ENCODE measurements around the gene GPS1.

GPS1 gene

DNA sequence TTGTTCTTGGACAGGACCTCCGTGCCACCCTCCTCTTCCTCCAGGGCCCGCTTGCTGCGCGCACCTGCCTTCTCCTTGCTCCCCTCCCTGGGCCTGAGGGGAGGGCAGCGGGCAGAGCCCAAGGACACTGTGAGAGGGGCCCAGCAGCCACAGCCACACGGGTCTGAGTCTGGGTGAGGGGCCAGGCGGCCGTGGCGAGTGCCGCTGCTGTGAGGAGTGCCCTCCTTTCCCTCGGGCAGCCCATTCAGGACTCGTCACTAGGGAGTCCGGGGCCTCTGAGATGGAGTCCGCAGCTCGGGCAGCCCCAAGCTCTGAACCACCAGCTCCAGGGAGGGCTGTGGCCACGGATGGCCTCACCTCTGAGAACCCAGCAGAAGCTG is 8.3 kb downstream of the GPS1 start:
- no peak for DNase-seq

DNA sequence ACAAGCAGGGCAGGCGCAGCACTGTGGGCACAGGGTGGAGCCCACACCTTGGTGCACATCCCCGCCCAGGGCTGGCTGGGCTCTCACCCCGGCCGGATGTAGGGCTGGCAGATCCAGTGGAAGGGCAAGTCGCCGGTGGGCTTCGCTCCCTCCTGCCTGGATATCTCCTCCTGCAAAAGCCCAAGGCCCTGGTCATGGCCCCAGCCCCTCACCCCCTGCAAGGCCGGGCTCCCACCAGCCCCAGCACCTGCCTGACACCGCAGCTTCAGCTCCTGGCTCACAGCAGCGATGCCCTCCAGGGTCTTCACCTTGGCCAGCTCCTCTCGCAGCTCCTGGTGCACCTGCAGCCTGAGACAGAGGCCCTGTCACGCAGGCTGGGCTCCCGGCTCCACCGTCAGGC is 8.9 kb downstream of the GPS1 start:
- DNase-seq: no peak

DNA sequence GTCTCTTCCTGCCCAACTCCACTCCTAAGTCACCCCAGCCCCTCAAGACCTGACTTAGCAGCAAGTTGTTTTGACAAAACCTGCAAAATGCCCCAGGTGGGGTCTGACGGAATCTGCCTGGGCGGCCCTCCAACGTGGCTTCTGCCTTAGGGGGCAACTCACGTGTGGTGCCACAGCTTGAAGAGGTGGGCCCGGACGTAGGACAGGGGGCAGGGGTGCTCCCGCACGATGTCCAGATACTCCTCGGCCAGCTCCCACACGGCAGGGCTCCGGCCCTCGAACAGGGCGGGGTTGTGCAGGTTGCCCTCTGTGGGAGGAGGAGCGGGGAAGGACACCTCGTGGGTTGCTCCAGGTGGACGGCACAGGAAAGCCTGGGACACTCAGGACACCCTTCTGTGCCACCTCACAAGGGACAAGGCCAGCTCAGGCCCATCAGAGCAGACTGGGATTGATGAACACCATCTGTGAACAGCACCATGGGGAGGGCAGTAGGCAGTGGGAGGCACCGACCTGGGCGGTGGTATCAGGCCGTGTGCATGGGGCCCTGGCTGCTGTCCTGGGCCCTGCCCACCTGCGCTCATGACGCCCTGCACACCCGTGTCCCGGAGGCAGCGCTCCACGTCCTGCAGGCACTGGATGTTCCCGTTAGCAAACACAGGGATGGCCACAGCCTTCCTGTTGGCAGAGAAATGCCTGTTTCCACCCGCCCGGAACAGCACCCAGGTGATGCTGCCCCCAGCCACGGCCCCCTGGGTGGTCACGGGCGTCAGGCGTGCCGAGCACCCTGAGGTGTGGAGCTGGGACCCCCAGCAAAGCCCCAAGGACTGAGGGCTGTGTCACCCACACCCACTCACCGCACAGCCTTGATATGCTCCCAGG is 9.6 kb downstream of the GPS1 start:
- no peak for DNase-seq

DNA sequence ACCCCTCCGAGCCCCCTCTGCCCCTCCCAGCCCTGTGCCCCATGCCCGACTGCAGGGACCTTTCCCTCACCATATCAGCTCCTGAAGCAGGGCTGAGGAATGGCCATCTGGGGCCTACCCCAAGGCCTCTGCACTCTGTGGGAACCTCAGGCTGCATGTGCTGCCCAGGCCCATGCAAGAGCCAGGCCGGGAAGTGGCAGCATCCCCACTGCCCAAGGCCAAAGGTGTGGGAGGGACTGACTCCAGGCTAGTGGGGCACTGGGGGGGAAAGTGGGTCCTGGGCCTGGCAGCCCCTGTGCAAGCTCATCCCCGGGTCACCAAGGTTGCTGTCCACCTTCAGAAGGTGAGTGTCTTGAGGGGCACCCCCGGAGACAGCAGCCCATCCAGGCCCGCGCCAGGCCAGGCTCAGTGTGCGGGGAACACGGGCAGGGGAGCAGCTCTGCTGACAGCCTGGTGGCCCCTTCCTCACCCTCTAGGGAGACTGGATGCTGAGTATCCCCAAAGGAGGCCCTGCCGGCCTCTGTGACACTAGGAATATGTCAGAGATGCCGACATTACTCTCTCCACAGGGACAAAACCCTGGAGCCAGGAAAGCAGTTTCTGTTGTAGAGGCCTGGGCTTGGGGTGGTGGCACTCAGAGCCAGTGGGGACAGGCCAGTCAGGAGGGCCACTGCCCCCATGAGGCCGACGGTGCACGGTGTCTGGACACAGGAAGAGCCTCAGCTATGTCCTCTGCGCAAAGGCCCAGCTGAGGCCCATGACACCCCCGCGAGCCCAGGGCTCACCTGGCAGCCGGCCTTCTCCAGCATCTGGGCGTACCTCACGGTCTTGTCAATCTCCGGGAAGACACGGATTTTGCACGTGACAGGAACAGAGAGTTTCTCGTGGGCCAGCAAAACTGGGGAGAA is 10.6 kb downstream of the GPS1 start:
- no peak for DNase-seq

DNA sequence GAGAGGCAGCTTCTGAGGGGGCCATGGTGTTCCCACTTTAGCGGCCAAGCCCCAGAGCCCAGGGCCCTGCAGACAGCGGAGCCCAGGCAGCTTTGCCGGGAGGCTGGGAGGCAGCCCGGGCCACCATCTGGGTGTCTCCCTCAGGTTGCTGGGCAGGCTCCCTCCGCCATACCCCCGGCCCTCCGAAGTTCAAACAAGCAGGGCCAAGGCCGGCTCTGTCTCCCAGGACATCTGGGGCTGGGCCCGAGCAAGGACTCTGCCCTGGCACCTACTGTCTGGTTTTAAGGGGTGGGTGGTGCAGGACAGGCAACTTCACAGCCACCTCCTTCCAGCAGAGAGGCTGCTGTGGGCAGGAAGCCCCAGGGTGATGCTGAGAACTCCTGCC is 11.3 kb downstream of the GPS1 start:
- no peak for DNase-seq

DNA sequence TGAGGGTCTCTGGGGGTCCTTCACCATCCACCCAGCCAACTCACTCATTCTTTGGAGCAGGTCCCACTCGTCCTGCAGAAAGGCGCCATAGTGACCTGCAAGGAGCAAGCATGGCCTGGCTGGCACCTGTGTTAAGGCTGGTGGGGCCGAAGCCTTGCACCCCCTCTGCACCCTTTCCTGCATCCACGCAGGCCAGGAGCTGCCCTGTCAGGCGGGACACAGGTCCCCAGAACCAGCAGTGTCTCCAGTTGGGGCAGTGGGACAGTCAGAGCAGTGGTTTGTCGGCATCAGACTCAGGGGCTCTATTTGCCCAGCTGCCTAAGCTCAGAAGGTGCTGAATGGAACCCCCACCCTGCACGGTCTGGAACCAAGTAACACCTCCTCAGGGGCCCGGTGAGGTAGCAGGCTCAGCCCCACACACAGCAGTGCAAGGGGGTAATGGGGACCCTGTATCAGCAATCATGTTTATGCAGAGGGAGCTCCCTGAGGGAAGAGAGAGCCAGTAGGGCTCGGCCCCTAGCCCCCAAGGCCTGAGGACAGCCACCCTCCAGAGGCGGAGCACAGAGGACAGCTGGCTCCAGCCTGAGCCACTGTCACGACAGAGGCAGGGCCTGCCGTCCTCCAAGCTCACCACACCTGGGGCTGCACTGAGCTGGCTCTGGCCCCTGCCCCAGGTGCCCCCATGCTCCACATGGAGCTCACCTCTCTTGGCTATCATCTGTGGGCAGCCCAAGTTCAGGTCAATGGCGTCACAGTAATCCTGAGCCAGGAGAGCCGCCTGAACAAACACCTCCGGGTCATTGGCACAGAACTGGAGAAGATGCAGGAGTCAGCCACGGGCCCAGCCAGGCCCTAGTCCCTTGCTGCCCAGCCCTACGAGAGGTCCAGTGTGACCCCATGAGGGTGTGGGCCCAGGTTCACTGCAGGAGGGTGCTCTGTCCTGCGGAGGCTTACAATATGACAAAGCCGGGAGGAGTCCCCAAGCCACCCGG is 12.0 kb downstream of the GPS1 start:
- no peak for DNase-seq

DNA sequence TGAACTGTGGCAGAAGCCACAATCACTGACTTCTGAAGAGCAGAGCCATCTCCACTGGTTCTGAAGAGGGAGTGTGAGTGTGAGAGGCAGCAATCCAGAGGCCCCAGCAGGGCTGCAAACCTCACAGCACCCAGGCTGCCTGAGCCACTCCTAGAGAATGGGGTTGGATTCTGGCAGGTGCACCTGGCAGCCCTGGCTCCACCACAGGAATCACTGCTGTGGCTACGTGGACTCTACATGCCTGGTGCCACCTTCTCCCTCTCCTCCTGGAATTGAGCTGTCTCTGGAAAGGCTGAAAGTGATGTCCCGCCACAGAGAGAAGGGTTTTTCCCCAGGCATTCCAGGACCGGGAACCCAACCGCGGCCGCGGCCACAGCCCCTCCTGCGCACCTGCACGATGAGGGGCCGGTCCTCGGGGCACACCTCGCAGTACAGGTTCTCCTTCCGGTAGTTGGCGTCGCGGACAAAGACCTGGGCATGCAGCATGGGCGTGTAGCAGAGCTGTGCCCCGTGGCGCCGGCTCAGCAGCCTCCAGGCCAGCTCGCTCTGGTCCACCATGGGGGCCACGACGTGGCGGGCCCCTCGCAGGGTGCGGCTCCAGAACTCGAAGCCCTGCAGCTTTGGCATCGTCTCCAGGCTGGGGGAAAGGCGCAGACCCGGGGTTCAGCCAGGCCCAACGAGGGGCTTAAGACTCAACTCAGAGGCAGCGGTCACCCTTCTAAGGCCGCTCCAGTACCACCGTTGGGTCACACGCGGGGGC is 12.9 kb downstream of the GPS1 start:
- DNase-seq: no peak

DNA sequence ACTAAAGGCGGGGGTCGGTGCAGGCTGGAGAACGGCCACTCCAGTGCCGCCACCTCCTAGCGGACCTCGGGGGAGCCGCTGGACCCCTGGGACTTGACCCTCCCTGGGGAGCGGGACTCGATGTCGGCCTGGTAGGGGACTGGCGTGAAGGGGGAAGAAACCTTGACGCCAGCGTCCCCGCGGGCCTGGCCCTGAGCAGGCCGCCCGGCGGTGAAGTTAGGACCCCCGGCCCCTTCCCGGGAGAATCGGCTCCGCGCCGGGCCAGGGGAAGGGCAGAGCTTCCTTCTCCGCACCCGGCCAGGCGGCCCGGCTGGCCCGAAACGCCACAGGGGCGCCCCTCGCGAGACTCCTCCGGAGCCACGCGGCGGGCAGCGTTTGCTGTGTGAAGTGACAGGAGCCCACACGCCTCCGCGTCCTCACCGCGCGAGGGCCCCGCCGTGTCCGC is 13.5 kb downstream of the GPS1 start:
- no peak for DNase-seq

DNA sequence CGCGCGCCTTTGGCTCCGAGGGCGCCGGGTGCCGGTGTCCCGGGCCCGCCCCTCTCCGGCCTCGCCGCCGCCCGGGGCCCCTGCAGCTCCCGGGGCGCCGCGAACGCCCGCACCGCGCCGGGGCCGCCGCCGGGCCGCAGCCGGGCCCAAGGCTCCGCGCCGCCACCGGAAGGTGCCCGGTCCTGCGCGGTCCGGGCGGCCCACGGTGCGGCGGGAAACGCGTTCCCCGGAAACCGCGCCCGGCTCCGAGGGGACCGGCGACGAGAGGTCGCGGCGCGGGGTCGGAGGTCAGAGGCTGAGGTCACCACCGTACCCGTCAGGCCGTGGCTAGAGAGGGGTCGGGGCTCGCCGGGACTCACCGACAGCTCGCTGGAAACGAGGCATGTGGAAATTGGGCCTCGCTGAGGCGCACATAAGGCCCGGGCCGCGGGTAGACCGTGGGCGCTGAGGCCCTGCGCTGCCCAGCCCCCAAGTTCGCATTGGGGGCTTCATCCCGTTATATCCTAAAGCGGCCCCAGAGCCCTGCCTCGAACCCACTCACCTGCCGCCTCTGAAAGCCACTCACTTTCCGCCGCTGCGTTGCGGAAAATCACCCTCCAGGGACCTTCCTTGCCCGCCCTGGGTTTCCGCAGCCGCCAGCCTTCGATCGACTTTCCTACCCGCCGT is 14.1 kb downstream of the GPS1 start, which contains the start of gene DUS1L:
Gene DUS1L, minus strand, starts transcription at position 167 of the 666 bp plus-strand sequence. CDS start 745 bp downstream, outside the sequence.
- peak; percentile 55 for DNase-seq

DNA sequence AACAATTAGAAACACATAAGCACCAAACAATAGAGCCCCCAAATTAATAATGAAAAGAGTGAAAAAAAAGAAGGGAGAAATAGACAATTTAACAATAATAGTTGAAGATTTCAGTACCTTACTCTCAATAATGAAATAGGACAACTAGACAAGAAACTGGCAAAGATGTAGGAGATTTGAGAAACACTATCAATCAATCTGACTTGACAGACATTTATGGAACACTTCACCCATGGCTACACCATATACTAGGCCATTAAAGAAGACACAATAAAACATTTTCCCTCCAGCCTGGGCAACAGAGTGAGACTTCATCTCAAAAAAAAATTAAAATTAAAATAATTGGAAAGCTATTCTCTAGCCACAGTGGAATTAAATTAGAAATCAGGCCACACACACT is 18.9 kb downstream of the GPS1 start:
- no peak for DNase-seq

DNA sequence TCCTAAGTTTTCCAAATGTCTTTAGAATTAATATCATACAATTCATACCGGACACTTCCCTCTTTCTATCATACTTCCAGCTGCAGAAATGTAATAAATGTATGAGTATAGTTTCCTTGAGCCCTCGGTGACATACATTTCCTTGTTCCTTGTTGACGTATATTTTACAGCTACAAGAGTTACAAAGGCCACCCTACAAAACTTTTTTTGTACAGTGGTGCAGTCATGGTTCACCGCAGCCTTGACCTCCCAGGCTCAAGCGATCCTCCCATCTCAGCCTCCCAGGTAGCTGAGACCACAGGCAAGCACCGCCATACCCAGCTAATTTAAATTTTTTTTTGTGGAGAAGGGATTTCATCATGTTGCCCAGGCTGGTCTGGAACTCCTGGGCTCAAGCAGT is 21.1 kb downstream of the GPS1 start:
- no peak for DNase-seq

DNA sequence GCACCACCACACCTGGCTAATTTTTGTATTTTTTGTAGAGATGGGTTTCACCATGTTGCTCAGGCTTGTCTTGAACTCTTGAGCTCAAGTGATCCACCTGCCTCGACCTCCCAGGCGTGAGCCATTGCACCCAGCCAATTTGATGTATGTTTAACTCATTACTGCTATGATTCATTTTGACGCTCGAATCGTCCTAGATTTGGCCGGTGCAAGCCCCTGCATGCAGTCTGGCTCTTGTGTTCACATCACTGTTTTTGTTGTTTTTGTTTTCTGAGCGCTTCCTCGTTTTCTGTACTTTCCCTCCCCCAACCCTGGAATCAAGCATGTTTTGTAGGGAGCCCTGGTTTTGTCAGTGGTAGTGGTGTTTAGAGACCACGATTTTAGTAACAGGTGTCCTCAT is 21.7 kb downstream of the GPS1 start:
- DNase-seq: no peak

DNA sequence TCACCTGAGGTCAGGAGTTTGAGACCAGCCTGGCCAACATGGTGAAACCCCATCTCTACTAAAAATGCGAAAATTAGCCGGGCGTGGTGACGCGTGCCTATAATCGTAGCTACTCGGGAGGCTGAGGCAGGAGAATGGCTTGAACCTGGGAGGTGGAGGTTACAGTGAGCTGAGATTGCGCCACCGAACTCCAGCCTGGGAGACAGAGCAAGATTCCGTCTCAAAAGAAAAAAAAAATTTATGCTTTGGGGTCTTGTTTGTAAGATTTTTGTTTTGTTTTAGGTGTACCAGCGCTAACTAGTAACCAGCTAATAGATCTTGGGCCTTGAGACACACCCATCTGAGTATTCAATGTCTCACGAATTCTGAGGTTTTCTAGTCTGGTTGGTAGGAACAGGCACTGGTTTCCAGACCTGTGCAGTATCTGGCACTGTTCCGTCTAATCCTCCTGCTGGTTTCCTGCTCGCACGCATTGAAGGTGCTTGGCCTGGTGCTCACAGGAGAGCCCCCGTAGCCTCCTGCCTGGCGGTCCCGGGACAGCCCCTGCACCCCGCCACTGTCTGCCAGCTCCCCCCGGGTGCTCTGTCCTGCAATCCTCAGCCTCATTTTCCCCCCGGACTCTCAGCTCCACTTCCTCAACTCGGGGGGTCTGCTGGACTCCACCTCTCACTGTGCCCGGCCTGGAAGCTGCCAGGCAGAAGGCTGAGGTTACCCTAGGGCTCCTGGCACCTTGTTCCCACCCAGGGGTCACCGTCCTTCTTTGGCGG is 24.5 kb downstream of the GPS1 start:
- DNase-seq: no peak

DNA sequence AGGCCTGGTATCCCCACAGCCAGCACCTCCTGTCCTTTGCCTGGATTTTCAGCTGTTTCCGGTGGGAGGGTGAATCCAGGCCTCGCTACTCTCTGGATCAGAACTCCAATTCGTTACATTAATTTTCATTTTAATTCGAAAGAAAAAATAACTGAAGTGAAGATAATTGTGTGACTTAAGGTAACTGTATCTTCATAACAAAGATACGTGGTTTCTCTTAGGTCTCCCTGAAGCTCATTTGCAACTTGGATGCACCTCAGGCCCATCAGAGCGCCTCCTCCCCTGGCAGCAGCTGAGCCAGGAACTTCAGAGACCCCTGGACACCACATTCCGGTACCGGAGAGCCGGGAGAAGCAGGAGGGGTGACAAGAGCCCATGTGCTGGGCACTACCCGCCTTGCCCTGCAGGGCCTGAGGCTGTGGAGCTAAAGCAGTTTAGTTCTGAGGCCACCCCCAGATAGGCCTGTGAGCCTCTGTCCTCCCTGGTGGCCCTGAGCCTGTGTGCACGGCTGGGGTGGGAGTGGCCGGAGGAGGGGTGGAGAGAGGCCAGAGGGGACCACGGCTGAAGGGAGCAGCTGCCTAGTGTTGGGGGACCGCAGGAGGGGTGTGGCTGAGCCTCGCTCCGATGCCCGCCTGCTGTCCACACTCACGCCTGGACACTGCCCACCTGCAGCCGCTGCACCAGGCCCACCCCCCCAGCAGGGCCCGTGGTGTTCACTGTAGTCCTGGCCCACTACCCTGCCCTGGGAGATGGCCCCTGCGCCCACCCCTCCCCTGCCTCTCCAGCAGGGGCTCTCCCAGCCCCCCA is 25.3 kb downstream of the GPS1 start:
- DNase-seq: no peak

DNA sequence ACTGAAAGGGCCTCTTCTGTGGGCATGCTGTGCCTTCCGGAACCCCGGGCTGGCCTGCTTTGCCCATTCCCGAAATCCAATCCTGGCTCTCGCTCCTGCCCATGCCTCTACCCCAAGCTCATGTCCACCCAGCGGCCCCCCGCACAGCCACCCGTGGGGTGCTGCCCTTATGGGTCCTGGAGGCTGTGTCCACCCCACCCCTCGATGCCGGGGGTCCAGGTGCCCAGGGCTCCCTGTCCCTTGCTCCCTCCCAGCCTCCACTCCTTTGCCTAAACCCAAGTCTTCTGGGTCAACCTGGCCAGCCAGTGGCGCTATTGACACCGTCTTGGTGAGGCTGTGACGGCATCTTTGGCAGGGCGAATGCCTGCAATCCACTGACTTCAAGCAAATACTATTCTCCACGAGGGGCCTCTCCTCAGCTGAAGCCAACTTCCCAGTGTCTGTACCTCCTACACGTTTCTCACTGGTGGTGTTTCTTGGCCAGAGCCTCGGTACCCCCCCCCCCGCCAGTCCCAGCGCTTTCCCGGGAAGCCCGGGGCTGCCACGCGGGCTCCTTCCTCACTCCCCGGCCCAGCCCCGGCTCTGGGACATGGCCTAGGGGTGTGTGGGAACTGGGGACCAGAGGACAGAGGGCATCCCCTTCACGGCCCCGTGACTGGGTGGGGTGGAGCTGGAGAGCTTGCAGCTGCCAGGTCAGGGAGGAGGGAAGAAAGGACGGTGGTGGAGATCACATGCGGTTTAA is 26.1 kb downstream of the GPS1 start:
- no peak for DNase-seq

DNA sequence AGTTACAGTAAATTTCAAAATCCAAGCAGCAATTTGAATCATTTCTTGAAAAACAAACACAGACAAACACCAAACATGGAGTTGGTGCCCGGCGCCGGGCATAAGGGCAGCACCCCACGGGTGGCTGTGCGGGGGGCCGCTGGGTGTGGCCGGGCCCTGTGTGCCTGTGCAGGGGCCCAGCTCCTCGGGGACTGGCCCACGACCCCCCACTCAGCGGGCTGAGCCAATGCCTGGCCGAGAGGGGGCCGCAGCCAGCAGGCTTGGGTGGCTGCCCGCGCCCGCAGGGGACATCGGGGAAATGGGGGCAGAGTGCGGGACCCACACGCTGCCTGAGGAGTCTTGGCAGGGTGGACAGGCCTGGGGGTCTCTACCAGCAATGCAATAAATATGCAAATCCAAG is 26.7 kb downstream of the GPS1 start:
- DNase-seq: no peak

DNA sequence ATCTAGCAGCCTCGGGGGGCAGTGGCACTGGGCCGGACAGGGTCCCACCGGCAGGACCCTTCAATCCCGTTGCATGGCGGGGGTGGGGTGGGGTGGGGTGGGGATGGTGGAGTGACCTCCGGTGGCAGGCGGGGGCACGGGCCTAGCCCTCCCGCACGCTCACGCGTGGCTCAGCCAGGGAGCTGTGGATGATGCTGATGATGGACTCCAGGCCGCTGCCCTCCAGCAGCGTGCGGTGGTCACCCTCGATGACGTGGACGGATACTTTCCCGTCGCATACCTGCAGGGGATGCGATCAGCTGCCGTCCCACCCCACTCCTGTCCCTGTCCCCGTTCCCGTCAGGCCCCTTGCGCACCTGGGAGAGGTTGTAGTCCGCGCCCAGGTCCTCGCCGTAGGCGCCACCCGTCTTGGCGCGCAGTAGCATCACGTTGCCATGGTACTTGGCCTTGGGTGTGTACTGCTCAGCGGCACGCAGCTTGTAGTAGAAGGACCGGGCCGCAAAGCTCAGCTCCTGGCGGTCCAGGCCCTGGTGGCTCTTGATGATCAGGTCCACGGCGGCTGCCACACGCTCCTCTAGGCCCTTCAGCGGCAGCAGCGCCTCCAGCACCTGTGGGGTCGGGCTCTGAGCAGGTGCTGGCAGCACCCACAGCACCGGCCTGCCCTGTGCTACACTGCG is 27.4 kb downstream of the GPS1 start:
- no peak for DNase-seq

Data from fibroblast of skin of abdomen (primary cell).